Vagina (tissue), 2 donors: ENCODE data around the gene PSAPL1.

ENCODE experiments used
- CTCF ChIP-seq, 3 experiments: fragments of 450-650 bp in 2 of 3; fragments of 200-600 bp in 1 of 3; sonication (generic) in 1 of 3; IDR thresholded peaks; one replicate each; pipeline ENCODE4 v1.5.1; 2017 to 2019; ENCODE audit warnings: antibody characterized with exemption in 3 of 3, mild to moderate bottlenecking in 2 of 3, moderate library complexity in 2 of 3
- POLR2AphosphoS5 ChIP-seq, 2 donors: sonication (generic); formaldehyde crosslinking; IDR thresholded peaks; one replicate each; pipeline ENCODE4 v1.9.0; 2017; ENCODE audit warnings: antibody characterized with exemption in 2 of 2, mild to moderate bottlenecking in 2 of 2, low read depth in 1 of 2; ENCODE audit not compliant: insufficient read depth in 1 of 2

GRCh38 chr4:7387925-7388324 lies 46.8 kb downstream of the PSAPL1 start:
- TF ChIP-seq CTCF (IDR thresholded peaks at IDR 0.05) (no peak), POLR2AphosphoS5 (IDR thresholded peaks at IDR 0.05; ENCODE audit: insufficient read depth in 1 of 2, low read depth in 1 of 2) (no peak)
